GM19467 (cell line): ENCODE results near the gene MYO3B.
"Not testable (repeated sequence)": the region's sequence is repeated elsewhere in the genome, so short reads cannot be mapped to it uniquely, and the experiment has no call there.

Source experiments
- ATAC-seq: cut with Tn5 transposase; IDR thresholded peaks from one replicate; pipeline ENCODE4 v1.9.1; 2021; ENCODE audit warnings: mild to moderate bottlenecking, moderate library complexity; ENCODE audit not compliant: unreplicated experiment

MYO3B gene

GRCh38 chr2:170206805-170207407 is 29.0 kb downstream of the MYO3B start:
- ATAC-seq = no peak

- ATAC-seq = no peak
Observed at GRCh38 chr2:170207901-170208300, 30.0 kb downstream of the MYO3B start.

- ATAC-seq = no peak
Observed at GRCh38 chr2:170208967-170209366, 31.0 kb downstream of the MYO3B start.

GRCh38 chr2:170212625-170213280 is 34.8 kb downstream of the MYO3B start:
- ATAC-seq = no peak

- ATAC-seq = not testable (repeated sequence)
Observed at GRCh38 chr2:170213281-170213625, 35.3 kb downstream of the MYO3B start.

- ATAC-seq = no peak
Observed at GRCh38 chr2:170213651-170214050, 35.7 kb downstream of the MYO3B start.

- ATAC-seq = no peak
Observed at GRCh38 chr2:170214309-170214948, 36.5 kb downstream of the MYO3B start.

- no peak for ATAC-seq
Observed at GRCh38 chr2:170215021-170215420, 37.1 kb downstream of the MYO3B start.

GRCh38 chr2:170216428-170216827 is 38.5 kb downstream of the MYO3B start:
- no peak for ATAC-seq

GRCh38 chr2:170216981-170217380 is 39.0 kb downstream of the MYO3B start:
- no peak for ATAC-seq

GRCh38 chr2:170217778-170218251 is 39.9 kb downstream of the MYO3B start:
- ATAC-seq = no peak

- no peak for ATAC-seq
Observed at GRCh38 chr2:170218456-170218855, 40.5 kb downstream of the MYO3B start.

- ATAC-seq = no peak
Observed at GRCh38 chr2:170218931-170219330, 41.0 kb downstream of the MYO3B start.

- no peak for ATAC-seq
Observed at GRCh38 chr2:170221317-170222288, 43.7 kb downstream of the MYO3B start.

GRCh38 chr2:170222298-170222697 is 44.4 kb downstream of the MYO3B start:
- ATAC-seq = no peak

- no peak for ATAC-seq
Observed at GRCh38 chr2:170222842-170223241, 44.9 kb downstream of the MYO3B start.

- no peak for ATAC-seq
Observed at GRCh38 chr2:170224692-170225294, 46.8 kb downstream of the MYO3B start.

GRCh38 chr2:170226216-170226615 is 48.3 kb downstream of the MYO3B start:
- ATAC-seq = no peak

- ATAC-seq = peak; percentile 65
Observed at GRCh38 chr2:170227507-170227947, 49.6 kb downstream of the MYO3B start.

- ATAC-seq = no peak
Observed at GRCh38 chr2:170227951-170228350, 50.0 kb downstream of the MYO3B start.

GRCh38 chr2:170228429-170228828 is 50.5 kb downstream of the MYO3B start:
- no peak for ATAC-seq
